ENCODE results near the gene LONP1.
"Not testable (repeated sequence)": the region's sequence is repeated elsewhere in the genome, so short reads cannot be mapped to it uniquely, and the experiment has no call there.

LONP1 gene

GRCh38 chr19:5719961-5720790, at the start of gene LONP1, which contains the start of gene CATSPERD:
Gene LONP1 (minus strand): TSS chr19:5720146. CDS start chr19:5720132, 14 bp downstream.
Gene CATSPERD (plus strand): TSS chr19:5720637. CDS start chr19:5720738, 101 bp downstream.
- DNase-seq (ENCODE audit: low read depth) = peak; percentile 97

GRCh38 chr19:5767949-5768348, 48.0 kb upstream of the LONP1 start:
- no peak for DNase-seq (ENCODE audit: low read depth)

DNA sequence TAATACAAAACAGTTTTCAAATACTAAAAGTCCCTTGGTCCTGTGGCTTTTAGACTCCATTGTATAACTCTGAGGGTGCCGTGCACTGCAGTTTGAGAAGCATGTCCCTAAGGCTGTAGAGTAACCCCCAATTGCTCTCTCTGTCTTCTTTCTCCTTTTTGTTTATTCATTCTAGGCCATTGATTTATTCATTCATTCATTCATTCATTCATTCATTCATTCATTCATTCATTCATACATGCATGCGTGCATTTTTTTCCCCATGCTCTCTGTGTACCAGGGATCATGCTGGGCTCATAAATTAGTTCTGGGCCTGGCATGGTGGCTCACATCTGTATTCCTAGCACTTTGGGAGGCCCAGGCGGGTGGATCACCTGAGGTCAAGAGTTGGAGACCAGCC, 45.3 kb upstream of the LONP1 start:
- no peak for DNase-seq (ENCODE audit: low read depth)

DNA sequence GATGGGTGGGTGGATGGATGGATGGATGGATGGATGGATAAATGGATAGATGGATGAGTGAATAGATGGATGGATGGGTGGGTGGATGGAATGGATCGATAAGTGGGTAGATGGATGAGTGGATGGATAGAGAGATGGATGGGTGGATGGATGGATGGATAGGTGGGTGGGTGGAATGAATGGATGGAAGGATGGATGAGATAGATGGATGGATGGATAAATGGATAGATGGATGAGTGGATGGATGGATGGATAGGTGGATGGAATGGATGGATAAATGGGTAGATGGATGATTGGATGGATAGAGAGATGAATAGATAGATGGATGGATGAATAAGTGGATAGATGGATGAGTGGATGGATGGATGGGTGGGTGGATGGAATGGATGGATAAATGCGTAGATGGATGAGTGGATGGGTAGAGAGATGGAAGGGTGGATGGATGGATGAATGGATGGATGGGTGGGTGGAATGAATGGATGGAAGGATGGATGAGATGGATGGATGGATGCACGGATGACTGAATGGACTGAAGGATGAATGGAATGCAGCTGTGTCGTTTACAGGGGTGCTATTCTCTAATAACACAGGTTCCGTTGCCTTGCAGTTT, 42.8 kb upstream of the LONP1 start:
- DNase-seq (ENCODE audit: low read depth) = no peak

- DNase-seq (ENCODE audit: low read depth) = no peak
These were observed 33.8 kb upstream of the LONP1 start for GRCh38 chr19:5753743-5754142.

DNA sequence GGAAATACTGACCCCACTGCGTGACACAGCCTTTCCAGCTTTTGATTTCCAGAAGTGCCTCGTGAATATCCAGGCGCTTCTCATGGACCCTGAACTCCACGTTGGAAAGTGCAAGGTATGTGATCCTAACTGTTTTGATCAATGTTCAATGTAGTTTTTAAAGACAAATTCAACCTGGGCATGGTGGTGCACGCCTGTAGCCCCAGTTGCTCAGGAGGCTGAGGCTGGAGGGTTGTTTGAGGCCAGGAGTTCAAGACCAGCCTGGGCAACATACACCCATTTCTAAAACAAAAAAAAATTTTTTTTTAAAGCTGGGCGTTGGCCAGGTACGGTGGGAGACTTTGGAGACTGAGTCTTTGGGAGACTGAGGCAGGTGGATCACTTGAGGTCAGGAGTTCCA, 31.8 kb upstream of the LONP1 start:
- no peak for DNase-seq (ENCODE audit: low read depth)

DNA sequence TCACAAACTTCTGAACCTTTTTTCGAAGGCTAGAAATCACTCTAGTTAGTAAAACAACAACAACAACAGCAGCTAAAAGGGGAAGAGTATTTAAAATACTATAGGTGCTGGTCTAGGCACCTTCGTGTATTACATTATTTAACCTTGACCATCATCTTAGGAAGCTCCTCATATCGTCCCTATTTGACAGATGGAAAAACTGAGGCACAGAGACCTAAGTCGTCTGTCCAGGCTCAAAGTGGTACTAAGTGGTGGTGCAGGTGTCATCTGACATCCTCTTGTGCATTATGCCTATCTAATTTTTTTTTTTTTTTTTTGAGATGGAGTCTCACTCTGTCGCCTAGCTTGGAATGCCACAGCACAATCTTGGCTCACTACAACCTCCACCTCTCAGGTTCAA, 29.6 kb upstream of the LONP1 start:
- no peak for DNase-seq (ENCODE audit: low read depth)

DNA sequence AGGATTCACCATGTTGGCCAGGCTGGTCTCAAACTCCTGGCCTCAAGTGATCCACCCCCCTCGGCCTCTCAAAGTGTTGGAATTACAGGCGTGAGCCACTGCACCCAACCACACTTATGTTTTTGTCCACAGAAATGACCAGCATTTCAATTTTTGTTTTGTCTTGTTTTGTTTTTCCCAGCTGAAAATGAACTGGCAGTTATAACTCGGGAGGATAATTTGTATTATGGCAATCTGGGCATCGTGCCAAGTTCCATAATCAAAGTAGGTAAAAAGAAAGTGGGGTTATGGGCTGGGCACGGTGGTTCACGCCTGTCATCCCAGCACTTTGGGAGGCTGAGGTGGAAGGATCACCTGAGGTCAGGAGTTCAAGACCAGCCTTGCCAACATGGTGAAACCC, 29.0 kb upstream of the LONP1 start:
- not testable (repeated sequence) for DNase-seq (ENCODE audit: low read depth)

DNA sequence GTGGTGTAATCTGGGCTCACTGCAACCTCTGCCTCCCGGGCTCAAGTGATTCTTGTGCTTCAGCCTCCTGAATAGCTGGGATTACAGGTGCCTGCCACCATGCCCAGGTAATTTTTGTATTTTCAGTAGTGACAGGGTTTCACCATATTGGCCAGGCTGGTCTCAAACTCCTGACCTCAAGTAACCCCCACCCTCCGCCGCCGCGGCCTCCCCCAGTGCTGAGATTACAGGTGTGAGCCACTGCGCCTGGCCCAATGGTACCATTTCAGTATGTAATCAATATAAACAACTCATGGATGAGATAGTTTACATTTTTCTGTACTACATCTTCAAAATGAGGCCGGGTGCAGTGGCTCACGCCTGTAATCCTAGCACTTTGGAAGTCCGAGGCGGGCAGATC, 25.1 kb upstream of the LONP1 start:
- DNase-seq (ENCODE audit: low read depth) = not testable (repeated sequence)

GRCh38 chr19:5743630-5744029, 23.7 kb upstream of the LONP1 start:
- DNase-seq (ENCODE audit: low read depth) = no peak

DNA sequence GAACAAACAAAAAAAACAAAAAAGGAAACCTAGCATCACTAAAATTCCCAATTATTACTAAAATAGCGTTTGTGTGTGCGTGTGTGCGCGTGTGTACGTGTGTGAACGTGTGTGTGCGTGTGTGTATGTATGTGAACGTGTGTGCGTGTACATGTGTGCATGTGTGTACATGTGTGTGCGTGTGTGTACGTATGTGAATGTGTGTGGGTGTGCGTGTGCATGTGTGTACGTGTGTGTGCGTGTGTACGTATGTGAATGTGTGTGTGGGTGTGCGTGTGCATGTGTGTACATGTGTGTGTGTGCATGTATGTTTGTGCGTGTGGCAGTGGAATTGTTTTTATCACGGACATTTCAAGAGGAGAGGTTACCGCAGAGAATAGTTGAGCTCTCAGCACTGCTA, 22.1 kb upstream of the LONP1 start:
- DNase-seq (ENCODE audit: low read depth) = no peak

- no peak for DNase-seq (ENCODE audit: low read depth)
These were observed 18.5 kb upstream of the LONP1 start for GRCh38 chr19:5738423-5738822.

DNA sequence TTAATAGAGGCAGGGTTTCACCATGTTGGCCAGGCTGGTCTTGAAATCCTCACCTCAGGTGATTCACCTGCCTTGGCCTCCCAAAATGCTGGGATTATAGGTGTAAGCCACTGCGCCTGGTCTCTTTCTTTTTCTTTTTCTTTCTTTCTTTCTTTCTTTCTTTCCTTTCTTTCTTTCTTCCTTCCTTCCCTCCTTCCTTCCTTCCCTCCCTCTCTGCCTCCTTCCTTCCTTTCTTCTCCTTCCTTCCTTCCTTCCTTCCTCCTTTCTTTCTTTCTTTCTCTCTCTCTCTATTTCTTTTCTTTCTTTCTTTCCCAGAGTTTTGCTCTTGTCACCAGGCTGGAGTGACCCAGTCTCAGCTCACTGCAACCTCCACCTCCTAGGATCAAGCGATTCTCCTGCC, 13.2 kb upstream of the LONP1 start:
- DNase-seq (ENCODE audit: low read depth) = not testable (repeated sequence)

DNA sequence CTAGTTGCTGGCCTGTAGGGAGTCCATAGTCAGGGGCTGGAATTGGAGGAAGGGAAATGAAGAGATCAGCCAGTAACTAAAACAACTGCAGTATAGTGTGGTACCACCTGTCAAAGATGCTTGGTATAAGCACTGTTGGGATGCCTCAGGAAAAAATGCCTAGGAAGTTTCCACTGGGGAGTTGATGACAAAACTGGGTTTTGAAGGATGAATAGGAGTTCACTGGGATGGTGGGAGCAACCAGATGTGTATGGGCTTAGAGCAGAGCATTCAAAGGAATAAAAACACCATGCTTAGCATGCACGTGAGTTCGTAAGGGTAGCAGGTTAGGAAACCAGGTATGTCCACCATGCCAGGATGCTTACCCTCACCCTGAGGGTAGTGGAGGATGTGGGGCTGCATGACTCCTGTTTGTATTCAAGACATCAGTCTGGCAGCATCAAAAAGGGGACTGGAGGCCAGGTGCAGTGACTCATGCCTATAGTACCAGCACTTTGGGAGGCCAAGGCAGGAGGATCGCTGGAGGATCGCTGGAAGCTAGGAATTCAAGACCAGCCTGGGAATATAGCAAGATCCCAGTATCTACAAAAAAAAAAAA, 7.6 kb upstream of the LONP1 start:
- DNase-seq (ENCODE audit: low read depth) = no peak

- DNase-seq (ENCODE audit: low read depth) = no peak
These were observed 529 bp downstream of the LONP1 start for GRCh38 chr19:5719274-5719960.

DNA sequence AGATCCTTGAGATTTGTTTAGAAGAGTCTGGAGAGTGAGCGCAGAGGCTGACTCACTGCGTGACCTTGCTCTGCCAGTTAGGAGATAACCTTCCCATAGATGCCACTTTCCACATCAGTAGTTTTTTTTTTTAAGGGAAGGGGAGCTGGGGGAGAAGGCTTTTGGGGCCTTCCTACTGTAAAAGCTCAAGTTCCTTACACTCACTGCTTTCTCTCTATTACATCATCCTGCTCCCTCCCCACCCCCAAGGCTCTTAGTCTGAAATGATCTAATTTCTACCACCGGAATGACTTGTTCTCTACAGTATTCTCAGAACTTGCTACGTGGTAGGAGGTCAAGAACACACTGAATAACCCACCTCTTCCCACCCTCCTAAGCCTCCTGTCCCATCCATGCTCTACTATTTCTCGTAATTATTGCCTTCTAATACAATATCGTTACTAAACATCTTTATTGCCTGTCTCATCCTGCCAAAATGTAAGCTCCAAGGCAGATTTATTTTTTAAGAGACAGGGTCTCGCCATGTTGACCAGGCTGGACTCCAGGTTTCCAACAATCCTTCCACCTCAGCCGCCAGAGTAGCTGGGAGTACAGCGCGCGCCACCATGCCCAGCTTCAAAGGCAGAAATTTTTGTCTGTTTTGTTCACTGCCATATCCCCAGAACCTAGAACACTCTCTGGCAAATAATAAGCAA, 1.2 kb downstream of the LONP1 start:
- no peak for DNase-seq (ENCODE audit: low read depth)

DNA sequence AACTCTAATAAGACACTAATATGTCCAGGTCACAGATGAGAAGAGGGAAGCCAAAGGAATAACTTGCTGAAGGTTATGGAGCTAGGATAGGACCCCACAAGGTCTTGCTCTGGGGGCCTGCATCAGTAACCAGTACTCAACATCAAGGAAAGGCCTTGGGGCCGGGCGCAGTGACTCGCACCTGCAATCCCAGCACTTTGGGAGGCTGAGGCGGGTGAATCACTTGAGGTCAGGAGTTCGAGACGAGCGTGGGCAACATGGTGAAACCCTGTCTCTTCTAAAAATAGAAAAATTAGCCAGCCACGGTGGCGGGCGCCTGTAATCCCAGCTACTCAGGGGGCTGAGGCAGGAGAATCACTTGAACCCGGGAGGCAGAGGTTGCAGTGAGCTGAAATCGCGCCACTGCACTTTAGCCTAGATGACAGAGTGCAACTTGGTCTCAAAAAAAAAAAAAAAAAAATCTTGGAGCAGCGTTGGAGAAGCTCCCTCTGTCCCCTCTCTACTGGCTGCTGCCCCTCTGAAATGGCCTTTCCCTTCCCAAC, 1.8 kb downstream of the LONP1 start:
- no peak for DNase-seq (ENCODE audit: low read depth)

GRCh38 chr19:5717215-5717935, 2.6 kb downstream of the LONP1 start:
- no peak for DNase-seq (ENCODE audit: low read depth)

GRCh38 chr19:5714816-5715215, 5.1 kb downstream of the LONP1 start:
- DNase-seq (ENCODE audit: low read depth) = no peak

GRCh38 chr19:5713228-5713627, 6.7 kb downstream of the LONP1 start:
- DNase-seq (ENCODE audit: low read depth) = no peak

GRCh38 chr19:5711713-5712161, 8.2 kb downstream of the LONP1 start:
- DNase-seq (ENCODE audit: low read depth) = no peak
